Fibroblast of mammary gland (primary cell): ENCODE results near the gene LGALS7B.
"Not testable (repeated sequence)": the region's sequence is repeated elsewhere in the genome, so short reads cannot be mapped to it uniquely, and the experiment has no call there.

Experiments used
- DNase-seq: peaks from one replicate; pipeline ENCODE4 v3.0.0-alpha.2; 2010; ENCODE audit warnings: low read depth
- H3K4me3 ChIP-seq: 2 replicates; pipeline ENCODE4 v1.5.1; 2011; ENCODE audit warnings: low read depth, mild to moderate bottlenecking, low read length, moderate library complexity; ENCODE audit not compliant: control insufficient read depth
- CTCF ChIP-seq: conservative IDR thresholded peaks from 2 replicates; pipeline ENCODE4 v1.5.1; 2011; ENCODE audit warnings: low read depth, low read length, inconsistent platforms; ENCODE audit not compliant: control insufficient read depth, insufficient read depth

The LGALS7B gene

GRCh38 chr19:38785187-38785699 lies 3.8 kb upstream of the LGALS7B start:
- no peak for TF ChIP-seq CTCF
- no peak for DNase-seq
- H3K4me3 ChIP-seq, result no peak overlapping the region

GRCh38 chr19:38786061-38786460 lies 2.9 kb upstream of the LGALS7B start:
- not testable (repeated sequence) for DNase-seq, H3K4me3 ChIP-seq

GRCh38 chr19:38786572-38787265 lies 2.3 kb upstream of the LGALS7B start:
- no peak for DNase-seq
- H3K4me3 ChIP-seq, result no peak overlapping the region
- no peak for TF ChIP-seq CTCF

GRCh38 chr19:38790507-38791403 lies 1.8 kb downstream of the LGALS7B start:
- DNase-seq, result not testable (repeated sequence)
- peak overlapping the region; percentile 10 for H3K4me3 ChIP-seq

GRCh38 chr19:38791451-38792064 lies 2.6 kb downstream of the LGALS7B start:
- peak overlapping the region; percentile 10 for H3K4me3 ChIP-seq
- DNase-seq, result not testable (repeated sequence)

- peak; percentile 36 for TF ChIP-seq CTCF
- no peak overlapping the region for H3K4me3 ChIP-seq
- peak; percentile 18 for DNase-seq
Measured at GRCh38 chr19:38792250-38793111, 3.5 kb downstream of the LGALS7B start.

- H3K4me3 ChIP-seq, result no peak overlapping the region
- no peak for TF ChIP-seq CTCF
- DNase-seq, result peak; percentile 32
Measured at GRCh38 chr19:38793177-38793576, 4.2 kb downstream of the LGALS7B start.
